K562 (cell line): ENCODE data around the gene RASD2. TPM values are rescaled to one million over a fixed set of nuclear protein-coding genes. Genes with fewer than 3 reads are reported as not detected.
A peak's percentile ranks its signal among the peaks of the same experiment; 100 is the strongest.

ENCODE experiments used
- CREB3 ChIP-seq: fragments of 450-650 bp; conservative IDR thresholded peaks from 2 replicates; pipeline ENCODE4 v1.6.1; 2016; ENCODE audit warnings: missing genetic modification characterization, low read depth, mild to moderate bottlenecking, missing compliant biosample characterization, moderate library complexity
- E2F6 ChIP-seq, 2 experiments: IDR thresholded peaks; 2 replicates each; pipeline ENCODE4 v1.6.1; 2011; ENCODE audit warnings: borderline replicate concordance in 1 of 2, control low read depth in 1 of 2, low read depth in 1 of 2, low read length in 1 of 2, mild to moderate bottlenecking in 1 of 2, mixed read lengths in 1 of 2, moderate library complexity in 1 of 2; ENCODE audit not compliant: insufficient read depth in 1 of 2, insufficient read length in 1 of 2, poor library complexity in 1 of 2, severe bottlenecking in 1 of 2; ENCODE audit errors: extremely low read depth in 1 of 2
- EGR1 ChIP-seq: fragments of 450-650 bp; conservative IDR thresholded peaks from 2 replicates; pipeline ENCODE4 v1.6.1; 2017; ENCODE audit warnings: mild to moderate bottlenecking
- RBM25 ChIP-seq: fragments of 200-400 bp; formaldehyde crosslinking; IDR thresholded peaks from 2 replicates; pipeline ENCODE4 v1.6.1; 2018; ENCODE audit warnings: low read length, low read depth, moderate library complexity; ENCODE audit not compliant: severe bottlenecking
- VEZF1 ChIP-seq: fragments of 200-800 bp; sonication (Bioruptor generic); IDR thresholded peaks from 2 replicates; pipeline ENCODE4 v1.6.1; 2017; ENCODE audit warnings: missing genetic modification characterization, missing compliant biosample characterization
- ZNF318 ChIP-seq, 2 experiments: fragments of 450-650 bp; IDR thresholded peaks; 2 replicates each; pipeline ENCODE4 v1.6.1; 2016; ENCODE audit warnings: mild to moderate bottlenecking in 2 of 2, borderline replicate concordance in 1 of 2, low read depth in 1 of 2, moderate library complexity in 1 of 2
- ZNF766 ChIP-seq: fragments of 200-800 bp; sonication (Bioruptor generic); conservative IDR thresholded peaks from 2 replicates; pipeline ENCODE4 v1.6.1; 2016; ENCODE audit warnings: missing genetic modification characterization, missing compliant biosample characterization
- polyA plus RNA-seq, 8 experiments: library from polyadenylated mRNA; depleted of rRNA in 4 of 8; stranded (reverse) in 5 of 8; unstranded in 3 of 8; fragments of >200 nt; fragmentation: Nextera tagmentation in 2 of 8; fragmentation: Illumina TruSeq in 1 of 8; extraction: Ambion mirVana in 2 of 8; extraction: Trizol in 1 of 8; gene quantifications; 2 replicates each; pipeline versions ENCODE4 v1.2.1 to v1.2.3, GENCODE V29; 2011 to 2014; ENCODE audit warnings: inconsistent platforms in 1 of 8, missing spikeins in 1 of 8
- total RNA-seq, 7 experiments: library from RNA; depleted of rRNA in 6 of 7; stranded (reverse); fragments of >200 nt in 6 of 7; fragmentation: Illumina TruSeq in 2 of 7; extraction: Trizol in 2 of 7; gene quantifications; 2 replicates each; pipeline versions ENCODE4 v1.2.1 to v1.2.3, GENCODE V29; 2011 to 2021; ENCODE audit warnings: low replicate concordance in 1 of 7

RASD2 gene
- total and polyA plus RNA-seq, 9 of the 15 experiments (the other 6 are each of a cell fraction or from before 2014, with no cell fraction given), result 0.05 TPM; not detected in 8

GRCh38 chr22:35575116-35575748 is 34.6 kb downstream of the RASD2 start (continued):
- no peak for TF ChIP-seq ZNF318 (IDR thresholded peaks at IDR 0.05; ENCODE audit: borderline replicate concordance in 1 of 2, low read depth in 1 of 2)
- TF ChIP-seq VEZF1 (CRISPR knock-in tag), result peak; percentile 67; the same call in 1 of the 2 replicates
- peak in 1 of 2 experiments; percentile 42 for TF ChIP-seq E2F6 (IDR thresholded peaks at IDR 0.05; ENCODE audit: borderline replicate concordance in 1 of 2, extremely low read depth in 1 of 2, insufficient read depth in 1 of 2, insufficient read length in 1 of 2, low read depth in 1 of 2, low read length in 1 of 2, poor library complexity in 1 of 2, severe bottlenecking in 1 of 2)
- TF ChIP-seq CREB3 (tag), result no peak
- TF ChIP-seq EGR1, result 0 out of 2 replicates have a peak, but pooled peaks have one; percentile 8
- no peak for TF ChIP-seq ZNF766
- TF ChIP-seq RBM25, result peak; percentile 53
- TF ChIP-seq, all 486 proteins: peak for 9
